GM23248 (cell line): ENCODE data around the gene TBC1D22A.

Source experiments
- EZH2 ChIP-seq: fragments of 200-600 bp; sonication (generic); IDR thresholded peaks from 2 replicates; pipeline ENCODE4 v1.6.1; 2018; ENCODE audit warnings: antibody characterized with exemption, mild to moderate bottlenecking; ENCODE audit not compliant: insufficient read depth, poor library complexity, severe bottlenecking
- EZH2phosphoT487 ChIP-seq: fragments of 200-600 bp; sonication (generic); IDR thresholded peaks from 2 replicates; pipeline ENCODE4 v1.6.1; 2018; ENCODE audit warnings: antibody characterized with exemption, moderate library complexity, mild to moderate bottlenecking, low read depth; ENCODE audit not compliant: insufficient read depth

DNA sequence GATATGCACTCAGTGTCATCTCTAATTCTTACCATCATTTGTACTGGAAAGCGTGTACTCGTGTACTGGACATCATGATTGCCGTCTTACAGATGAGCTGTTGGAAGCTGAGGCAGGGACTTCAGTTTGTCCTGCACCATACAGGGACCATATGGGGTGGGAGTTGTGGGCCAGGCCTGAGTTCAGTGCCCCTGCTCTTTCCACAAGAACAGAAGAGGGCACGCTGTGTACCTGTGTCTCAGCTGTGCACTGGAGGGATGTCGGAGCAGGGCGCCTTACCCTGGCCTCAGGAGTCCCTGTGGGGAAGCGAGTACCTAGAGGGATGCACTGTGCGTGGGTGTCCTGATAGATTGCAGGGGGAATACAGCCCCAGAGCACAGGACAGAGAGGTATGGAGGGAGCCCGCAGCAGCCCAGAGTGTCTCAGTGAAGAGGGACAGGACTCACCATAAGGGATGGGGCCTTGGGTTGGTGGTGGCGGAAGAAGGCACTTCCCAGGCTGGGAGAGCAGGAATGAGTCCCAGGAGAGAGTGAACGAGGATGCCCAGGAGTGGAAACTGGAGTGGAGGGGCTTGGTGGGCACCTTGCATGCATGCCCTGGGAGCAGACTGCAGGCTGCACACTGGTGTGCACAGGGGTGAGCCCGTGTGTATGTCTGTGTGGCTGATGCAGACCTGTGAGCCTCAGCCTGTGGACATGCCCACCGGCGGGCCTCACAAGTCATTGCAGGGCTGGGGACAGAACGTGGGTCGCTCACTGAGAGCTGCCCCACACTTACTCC, 329.7 kb downstream of the TBC1D22A start:
- no peak for TF ChIP-seq EZH2
- TF ChIP-seq EZH2phosphoT487: no peak
